SK-N-DZ (cell line): ENCODE results near the gene C17orf78. TPM values are rescaled to one million over a fixed set of nuclear protein-coding genes. Genes with fewer than 3 reads are reported as not detected.
"Not testable (repeated sequence)": the region's sequence is repeated elsewhere in the genome, so short reads cannot be mapped to it uniquely, and the experiment has no call there.

Experiments
- DNase-seq: peaks from one replicate; pipeline ENCODE4 v3.0.0-alpha.2; 2015; ENCODE audit warnings: low spot score
- polyA plus RNA-seq, 2 experiments: library from polyadenylated mRNA; depleted of rRNA; stranded (reverse); fragments of >200 nt; gene quantifications; 2 replicates each; pipeline ENCODE4 v1.2.3, GENCODE V29; 2014

Gene C17orf78
- not detected in 2 replicates for polyA plus RNA-seq (2014; cell fraction: cytosol; rRNA removed)
- polyA plus RNA-seq (2014; cell fraction: nucleus; rRNA removed), result not detected in 2 replicates

- DNase-seq, result no peak
Measured at GRCh38 chr17:37375706-37376105, at the start of gene C17orf78. Gene C17orf78, plus strand, starts transcription at chr17:37375985. Its CDS starts 108 bp downstream, at chr17:37376093.

GRCh38 chr17:37327341-37328090 lies 48.3 kb upstream of the C17orf78 start:
- DNase-seq, result no peak

- no peak for DNase-seq
Measured at GRCh38 chr17:37338847-37339246, 36.9 kb upstream of the C17orf78 start.

- no peak for DNase-seq
Measured at GRCh38 chr17:37339321-37339720, 36.5 kb upstream of the C17orf78 start.

GRCh38 chr17:37340804-37341203 lies 35.0 kb upstream of the C17orf78 start:
- no peak for DNase-seq

GRCh38 chr17:37342589-37342988 lies 33.2 kb upstream of the C17orf78 start:
- DNase-seq, result no peak

GRCh38 chr17:37344519-37344918 lies 31.3 kb upstream of the C17orf78 start:
- DNase-seq, result no peak

- not testable (repeated sequence) for DNase-seq
Measured at GRCh38 chr17:37346863-37347402, 28.9 kb upstream of the C17orf78 start.

- not testable (repeated sequence) for DNase-seq
Measured at GRCh38 chr17:37356796-37357569, 18.8 kb upstream of the C17orf78 start.

- DNase-seq, result peak; percentile 94
Measured at GRCh38 chr17:37358098-37358829, 17.5 kb upstream of the C17orf78 start.

- DNase-seq, result peak; percentile 97
Measured at GRCh38 chr17:37358830-37359681, 16.7 kb upstream of the C17orf78 start.

- DNase-seq, result no peak
Measured at GRCh38 chr17:37359682-37360188, 16.1 kb upstream of the C17orf78 start.

GRCh38 chr17:37360632-37361031 lies 15.2 kb upstream of the C17orf78 start:
- no peak for DNase-seq

- DNase-seq, result no peak
Measured at GRCh38 chr17:37361543-37361942, 14.2 kb upstream of the C17orf78 start.

- DNase-seq, result no peak
Measured at GRCh38 chr17:37365589-37365988, 10.2 kb upstream of the C17orf78 start.

- no peak for DNase-seq
Measured at GRCh38 chr17:37368577-37368976, 7.2 kb upstream of the C17orf78 start.

- peak; percentile 86 for DNase-seq
Measured at GRCh38 chr17:37373530-37374159, 2.1 kb upstream of the C17orf78 start.

GRCh38 chr17:37382056-37382455 lies 6.3 kb downstream of the C17orf78 start:
- no peak for DNase-seq

GRCh38 chr17:37384560-37385149 lies 8.9 kb downstream of the C17orf78 start:
- DNase-seq, result peak; percentile 49
